C4-2B (cell line): ENCODE results near the gene PCDHGA8.
"Not testable (repeated sequence)": the region's sequence is repeated elsewhere in the genome, so short reads cannot be mapped to it uniquely, and the experiment has no call there.

Experiments used
- H3K27ac ChIP-seq: fragments of 450-650 bp; 2 replicates; pipeline ENCODE4 v1.5.1; 2017
- ZFX ChIP-seq: fragments of 450-650 bp; IDR thresholded peaks from 2 replicates; pipeline ENCODE4 v1.6.1; 2017
- TF ChIP-seq, protein P1 (sequence below): fragments of 450-650 bp; conservative IDR thresholded peaks from 2 replicates; pipeline ENCODE4 v1.5.1; 2017; ENCODE audit warnings: mild to moderate bottlenecking

The PCDHGA8 gene

DNA sequence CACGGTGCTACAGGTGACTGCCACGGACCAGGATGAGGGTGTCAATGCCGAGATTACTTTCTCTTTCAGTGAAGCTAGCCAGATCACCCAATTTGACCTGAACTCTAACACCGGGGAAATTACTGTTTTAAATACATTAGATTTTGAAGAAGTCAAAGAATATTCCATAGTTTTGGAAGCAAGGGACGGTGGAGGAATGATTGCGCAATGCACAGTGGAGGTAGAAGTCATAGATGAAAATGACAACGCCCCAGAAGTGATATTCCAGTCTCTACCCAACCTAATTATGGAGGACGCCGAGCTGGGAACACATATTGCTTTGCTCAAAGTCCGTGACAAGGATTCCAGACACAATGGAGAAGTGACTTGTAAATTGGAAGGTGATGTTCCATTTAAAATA, 3.8 kb upstream of the PCDHGA8 start:
- TF ChIP-seq, protein P1, sequence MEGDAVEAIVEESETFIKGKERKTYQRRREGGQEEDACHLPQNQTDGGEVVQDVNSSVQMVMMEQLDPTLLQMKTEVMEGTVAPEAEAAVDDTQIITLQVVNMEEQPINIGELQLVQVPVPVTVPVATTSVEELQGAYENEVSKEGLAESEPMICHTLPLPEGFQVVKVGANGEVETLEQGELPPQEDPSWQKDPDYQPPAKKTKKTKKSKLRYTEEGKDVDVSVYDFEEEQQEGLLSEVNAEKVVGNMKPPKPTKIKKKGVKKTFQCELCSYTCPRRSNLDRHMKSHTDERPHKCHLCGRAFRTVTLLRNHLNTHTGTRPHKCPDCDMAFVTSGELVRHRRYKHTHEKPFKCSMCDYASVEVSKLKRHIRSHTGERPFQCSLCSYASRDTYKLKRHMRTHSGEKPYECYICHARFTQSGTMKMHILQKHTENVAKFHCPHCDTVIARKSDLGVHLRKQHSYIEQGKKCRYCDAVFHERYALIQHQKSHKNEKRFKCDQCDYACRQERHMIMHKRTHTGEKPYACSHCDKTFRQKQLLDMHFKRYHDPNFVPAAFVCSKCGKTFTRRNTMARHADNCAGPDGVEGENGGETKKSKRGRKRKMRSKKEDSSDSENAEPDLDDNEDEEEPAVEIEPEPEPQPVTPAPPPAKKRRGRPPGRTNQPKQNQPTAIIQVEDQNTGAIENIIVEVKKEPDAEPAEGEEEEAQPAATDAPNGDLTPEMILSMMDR, result no peak
- TF ChIP-seq ZFX, result no peak
- H3K27ac ChIP-seq, result no peak overlapping the region

DNA sequence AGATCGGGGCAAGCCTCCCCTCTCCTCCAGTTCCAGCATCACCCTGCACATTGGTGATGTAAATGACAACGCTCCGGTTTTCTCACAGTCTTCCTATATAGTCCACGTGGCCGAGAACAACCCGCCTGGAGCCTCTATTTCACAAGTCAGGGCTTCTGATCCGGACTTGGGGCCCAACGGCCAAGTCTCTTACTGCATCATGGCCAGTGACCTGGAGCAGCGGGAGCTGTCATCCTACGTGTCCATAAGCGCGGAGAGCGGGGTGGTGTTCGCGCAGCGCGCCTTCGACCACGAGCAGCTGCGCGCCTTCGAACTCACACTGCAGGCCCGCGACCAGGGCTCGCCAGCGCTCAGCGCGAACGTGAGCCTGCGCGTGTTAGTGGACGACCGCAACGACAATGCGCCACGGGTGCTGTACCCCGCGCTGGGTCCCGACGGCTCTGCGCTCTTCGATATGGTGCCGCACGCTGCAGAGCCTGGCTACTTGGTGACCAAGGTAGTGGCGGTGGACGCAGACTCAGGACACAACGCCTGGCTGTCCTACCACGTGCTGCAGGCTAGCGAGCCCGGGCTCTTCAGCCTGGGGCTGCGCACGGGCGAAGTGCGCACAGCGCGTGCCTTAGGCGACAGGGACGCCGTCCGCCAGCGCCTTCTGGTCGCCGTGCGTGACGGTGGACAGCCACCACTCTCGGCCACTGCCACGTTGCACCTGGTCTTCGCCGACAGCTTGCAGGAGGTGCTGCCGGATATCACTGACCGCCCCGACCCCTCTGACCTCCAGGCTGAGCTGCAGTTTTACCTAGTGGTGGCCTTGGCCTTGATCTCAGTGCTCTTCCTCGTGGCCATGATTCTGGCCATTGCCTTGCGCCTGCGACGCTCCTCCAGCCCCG, 3.0 kb upstream of the PCDHGA8 start:
- TF ChIP-seq, protein P1, result no peak
- TF ChIP-seq ZFX, result no peak
- no peak overlapping the region for H3K27ac ChIP-seq

DNA sequence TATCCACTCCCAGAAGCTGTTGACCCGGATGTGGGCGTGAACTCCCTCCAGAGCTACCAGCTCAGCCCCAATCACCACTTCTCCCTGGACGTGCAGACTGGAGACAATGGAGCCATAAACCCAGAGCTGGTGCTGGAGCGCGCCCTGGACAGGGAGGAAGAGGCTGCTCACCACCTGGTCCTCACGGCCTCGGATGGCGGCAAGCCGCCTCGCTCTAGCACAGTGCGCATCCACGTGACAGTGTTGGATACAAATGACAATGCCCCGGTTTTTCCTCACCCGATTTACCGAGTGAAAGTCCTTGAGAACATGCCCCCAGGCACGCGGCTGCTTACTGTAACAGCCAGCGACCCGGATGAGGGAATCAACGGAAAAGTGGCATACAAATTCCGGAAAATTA, 834 bp downstream of the PCDHGA8 start:
- H3K27ac ChIP-seq, result no peak overlapping the region
- TF ChIP-seq, protein P1, result no peak
- no peak for TF ChIP-seq ZFX

DNA sequence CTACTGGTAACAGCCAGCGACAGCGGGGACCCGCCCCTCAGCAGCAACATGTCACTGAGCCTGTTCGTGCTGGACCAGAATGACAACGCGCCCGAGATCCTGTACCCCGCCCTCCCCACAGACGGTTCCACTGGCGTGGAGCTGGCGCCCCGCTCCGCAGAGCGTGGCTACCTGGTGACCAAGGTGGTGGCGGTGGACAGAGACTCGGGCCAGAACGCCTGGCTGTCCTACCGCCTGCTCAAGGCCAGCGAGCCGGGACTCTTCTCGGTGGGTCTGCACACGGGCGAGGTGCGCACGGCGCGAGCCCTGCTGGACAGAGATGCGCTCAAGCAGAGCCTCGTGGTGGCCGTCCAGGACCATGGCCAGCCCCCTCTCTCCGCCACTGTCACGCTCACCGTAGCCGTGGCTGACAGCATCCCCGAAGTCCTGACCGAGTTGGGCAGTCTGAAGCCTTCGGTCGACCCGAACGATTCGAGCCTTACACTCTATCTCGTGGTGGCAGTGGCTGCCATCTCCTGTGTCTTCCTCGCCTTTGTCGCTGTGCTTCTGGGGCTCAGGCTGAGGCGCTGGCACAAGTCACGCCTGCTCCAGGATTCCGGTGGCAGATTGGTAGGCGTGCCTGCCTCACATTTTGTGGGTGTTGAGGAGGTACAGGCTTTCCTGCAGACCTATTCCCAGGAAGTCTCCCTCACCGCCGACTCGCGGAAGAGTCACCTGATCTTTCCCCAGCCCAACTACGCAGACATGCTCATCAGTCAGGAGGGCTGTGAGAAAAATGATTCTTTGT, 2.2 kb downstream of the PCDHGA8 start:
- not testable (repeated sequence) for H3K27ac ChIP-seq

DNA sequence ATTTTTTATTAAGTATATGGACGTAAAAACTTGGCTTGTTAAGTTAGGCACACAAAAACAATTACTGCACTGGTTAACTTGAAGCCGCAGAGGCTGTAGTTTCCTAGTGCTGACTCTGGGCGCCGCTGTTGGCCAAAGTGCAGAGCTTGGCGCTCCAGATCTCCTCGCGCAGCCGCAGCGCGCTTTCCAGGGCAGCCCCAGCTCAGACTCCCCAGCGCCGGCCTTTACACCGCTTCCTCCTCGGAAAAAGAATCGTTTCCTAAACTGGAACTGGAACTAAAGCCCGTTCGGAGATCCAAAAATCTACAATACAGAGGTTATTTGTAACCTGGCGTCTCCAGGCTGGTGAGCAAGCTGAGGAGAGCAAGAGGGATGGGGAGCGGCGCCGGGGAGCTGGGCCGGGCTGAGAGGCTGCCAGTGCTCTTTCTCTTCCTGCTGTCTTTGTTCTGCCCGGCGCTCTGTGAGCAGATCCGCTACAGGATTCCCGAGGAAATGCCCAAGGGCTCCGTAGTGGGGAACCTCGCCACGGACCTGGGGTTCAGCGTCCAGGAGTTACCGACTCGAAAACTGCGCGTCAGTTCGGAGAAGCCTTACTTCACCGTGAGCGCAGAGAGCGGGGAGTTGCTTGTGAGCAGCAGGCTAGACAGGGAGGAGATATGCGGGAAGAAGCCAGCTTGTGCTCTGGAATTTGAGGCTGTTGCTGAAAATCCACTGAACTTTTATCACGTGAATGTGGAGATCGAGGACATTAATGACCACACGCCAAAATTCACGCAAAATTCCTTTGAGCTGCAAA, 5.5 kb downstream of the PCDHGA8 start, which contains the start of gene PCDHGB5:
TSS of gene PCDHGB5 (plus strand) at position 192 of the 796 bp plus-strand sequence. CDS start at position 373, 181 bp downstream.
- TF ChIP-seq, protein P1, result peak; percentile 82

DNA sequence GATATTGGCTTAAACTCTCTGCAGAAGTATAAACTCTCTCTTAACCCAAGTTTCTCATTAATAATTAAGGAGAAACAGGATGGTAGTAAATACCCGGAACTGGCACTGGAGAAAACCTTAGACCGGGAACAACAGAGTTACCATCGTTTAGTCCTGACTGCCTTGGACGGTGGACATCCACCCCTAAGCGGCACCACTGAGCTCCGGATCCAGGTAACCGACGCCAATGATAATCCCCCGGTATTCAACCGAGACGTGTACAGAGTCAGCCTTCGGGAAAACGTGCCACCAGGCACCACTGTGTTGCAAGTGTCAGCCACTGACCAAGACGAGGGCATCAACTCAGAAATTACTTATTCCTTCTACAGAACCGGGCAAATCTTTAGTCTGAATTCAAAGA, 6.2 kb downstream of the PCDHGA8 start:
- TF ChIP-seq, protein P1, result no peak
- no peak for TF ChIP-seq ZFX
- H3K27ac ChIP-seq, result no peak overlapping the region

More for the DNA sequence above, 5.5 kb downstream of the PCDHGA8 start, which contains the start of gene PCDHGB5:
- not testable (repeated sequence) for H3K27ac ChIP-seq

DNA sequence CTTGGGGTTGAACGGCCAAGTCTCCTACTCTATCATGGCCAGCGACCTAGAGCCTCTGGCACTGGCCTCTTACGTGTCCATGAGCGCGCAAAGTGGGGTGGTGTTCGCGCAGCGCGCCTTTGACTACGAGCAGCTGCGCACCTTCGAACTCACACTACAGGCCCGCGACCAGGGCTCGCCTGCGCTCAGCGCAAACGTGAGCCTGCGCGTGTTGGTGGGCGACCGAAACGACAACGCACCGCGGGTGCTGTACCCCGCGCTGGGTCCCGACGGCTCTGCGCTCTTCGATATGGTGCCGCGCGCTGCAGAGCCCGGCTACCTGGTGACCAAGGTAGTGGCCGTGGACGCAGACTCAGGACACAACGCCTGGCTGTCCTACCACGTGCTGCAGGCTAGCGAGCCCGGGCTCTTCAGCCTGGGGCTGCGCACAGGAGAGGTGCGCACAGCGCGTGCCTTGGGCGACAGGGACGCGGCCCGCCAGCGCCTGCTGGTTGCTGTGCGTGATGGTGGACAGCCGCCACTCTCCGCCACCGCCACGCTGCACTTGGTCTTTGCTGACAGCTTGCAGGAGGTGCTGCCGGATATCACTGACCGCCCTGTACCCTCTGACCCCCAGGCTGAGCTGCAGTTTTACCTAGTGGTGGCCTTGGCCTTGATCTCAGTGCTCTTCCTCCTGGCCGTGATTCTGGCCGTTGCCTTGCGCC, 7.3 kb downstream of the PCDHGA8 start:
- no peak overlapping the region for H3K27ac ChIP-seq
- no peak for TF ChIP-seq ZFX
- TF ChIP-seq, protein P1, result no peak
